Inferior parietal cortex (tissue), 1 donor: Measurements from ENCODE around the gene MEX3A.
"Not testable (repeated sequence)": the region's sequence is repeated elsewhere in the genome, so short reads cannot be mapped to it uniquely, and the experiment has no call there.

Experiments used
- DNase-seq: peaks from one replicate; pipeline ENCODE4 v3.0.0-alpha.2; 2016; ENCODE audit errors: extremely low spot score

Gene MEX3A

DNA sequence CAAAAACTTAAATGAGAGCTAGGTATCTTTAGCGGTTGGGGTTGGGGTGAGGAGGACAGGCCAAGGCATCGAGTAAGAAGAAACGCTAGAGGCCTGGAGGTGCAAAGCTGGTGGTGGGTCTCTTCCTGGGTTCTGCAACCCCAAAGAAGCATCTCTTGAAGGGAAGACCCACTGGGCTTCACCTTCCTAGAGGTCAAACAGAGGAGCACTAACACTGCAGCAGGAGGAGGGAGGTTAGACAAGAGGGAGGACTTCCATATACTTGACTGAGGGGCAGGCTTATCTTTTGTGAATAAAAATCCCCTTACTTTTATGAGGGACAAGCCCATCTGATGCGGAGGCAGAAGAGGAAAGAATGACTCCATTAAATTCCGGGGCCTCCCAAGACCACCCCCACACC, 2.5 kb downstream of the MEX3A start:
- no peak for DNase-seq

DNA sequence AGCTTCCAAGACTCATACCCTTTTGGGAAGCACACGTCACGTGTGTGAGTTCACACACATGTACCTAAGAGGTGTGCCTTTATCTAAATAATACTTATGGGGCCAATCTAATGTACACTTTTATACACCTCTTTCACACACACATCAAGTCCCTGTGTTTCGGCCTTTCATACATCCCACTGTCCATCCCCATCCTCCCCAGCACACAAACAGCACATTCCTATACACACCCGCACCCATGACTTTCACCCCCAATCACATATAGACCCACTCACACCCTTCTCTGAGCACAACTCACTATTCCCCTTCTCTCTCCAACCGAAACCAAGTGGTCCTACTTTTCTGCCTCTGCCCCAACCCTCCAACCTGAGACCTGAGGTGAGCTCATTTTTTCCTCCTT, 3.5 kb downstream of the MEX3A start:
- no peak for DNase-seq

DNA sequence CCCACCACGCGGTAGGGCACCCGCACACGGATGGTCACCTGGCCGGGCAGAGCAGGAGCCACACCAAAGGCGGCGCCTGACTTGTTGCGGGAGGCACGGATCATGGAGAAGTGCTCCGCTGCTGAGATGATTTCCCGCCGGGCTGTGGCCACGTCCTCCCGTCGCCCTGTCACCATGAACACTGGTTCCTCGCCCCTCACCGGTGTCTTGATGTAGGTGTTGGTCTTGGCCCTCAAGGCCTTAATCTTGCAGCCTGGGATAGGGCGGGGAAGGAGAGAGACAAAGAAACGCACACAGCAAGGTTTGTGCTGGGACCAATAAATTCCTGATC, 4.9 kb downstream of the MEX3A start:
- DNase-seq, result no peak

DNA sequence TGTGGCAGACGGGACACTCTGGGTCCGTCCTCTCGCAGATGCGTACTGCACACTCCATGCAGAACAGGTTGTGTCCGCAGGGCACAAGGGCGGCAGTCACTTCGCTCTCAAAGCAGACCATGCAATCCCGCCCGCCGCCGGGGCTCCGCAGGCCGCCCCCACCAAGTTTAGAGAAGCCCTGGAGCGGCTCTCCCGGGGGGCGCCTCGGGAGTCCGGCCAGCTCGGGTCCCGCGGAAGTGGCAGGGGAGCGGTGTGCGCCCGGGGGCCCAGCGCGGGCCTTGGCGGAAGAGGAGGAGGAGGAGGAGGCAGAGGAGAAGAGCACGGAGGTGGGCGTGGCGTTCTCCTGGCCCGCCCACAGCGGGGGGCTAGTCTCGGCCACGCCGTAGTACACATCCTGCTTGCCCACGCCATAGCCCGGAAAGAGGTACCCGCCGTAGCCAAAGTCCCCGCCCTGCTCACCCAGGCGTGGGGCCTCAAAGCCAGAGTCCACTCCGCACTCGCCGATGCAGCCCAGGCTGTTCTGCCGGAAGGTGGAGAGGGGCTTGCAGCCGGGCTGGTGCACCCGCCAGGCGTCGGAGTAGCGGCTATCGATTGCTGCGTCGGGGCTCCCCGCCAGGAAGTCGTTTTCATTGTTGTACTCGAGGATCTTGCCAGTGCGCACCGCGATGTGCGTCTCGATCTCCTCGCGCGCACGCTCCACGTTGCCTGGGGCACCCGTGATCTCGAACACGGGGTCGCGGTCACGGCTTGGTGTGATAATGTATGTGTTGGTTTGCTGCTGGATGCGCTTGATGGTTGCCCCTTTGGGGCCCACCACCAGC, 5.4 kb downstream of the MEX3A start:
- no peak for DNase-seq

DNA sequence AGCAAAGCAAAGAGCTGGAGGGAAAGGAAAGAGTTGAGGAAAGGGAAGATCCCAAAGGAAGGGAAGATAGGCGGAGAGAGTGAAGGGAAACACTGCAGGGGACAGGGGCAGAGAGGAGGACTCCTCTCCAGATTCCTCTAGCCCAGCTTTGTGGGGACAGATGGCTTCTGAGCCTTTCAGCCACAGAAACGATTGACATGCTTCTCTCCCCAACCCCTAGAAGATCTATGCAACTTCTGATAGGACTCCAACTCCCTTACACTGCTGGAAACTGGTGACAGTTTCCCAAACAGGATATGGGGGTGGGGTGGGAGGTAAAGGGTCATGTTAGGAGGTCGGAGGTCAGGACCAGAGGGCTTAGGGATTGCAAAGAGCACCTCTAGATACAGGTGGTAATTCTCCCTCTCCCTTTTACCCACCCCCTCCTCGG, 6.5 kb downstream of the MEX3A start:
- DNase-seq, result no peak

DNA sequence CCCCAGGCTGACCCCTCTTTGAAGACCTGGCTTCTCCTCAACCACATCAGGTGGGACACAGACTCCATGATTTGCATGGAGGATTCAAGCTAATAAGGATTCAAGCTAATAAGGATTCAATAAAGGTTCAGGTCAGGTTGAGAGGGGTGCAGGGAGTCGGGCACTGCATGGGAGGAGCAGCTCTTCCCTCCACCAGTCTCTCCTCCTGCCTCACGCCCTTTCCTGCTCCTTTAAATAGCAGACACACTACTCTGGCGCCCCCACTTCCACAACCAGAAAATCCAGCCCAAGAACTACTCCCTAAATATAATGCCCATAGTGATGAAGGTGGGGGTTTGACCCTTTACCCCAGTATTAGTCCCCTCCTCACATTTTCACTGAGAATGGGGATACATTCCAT, 7.1 kb downstream of the MEX3A start:
- no peak for DNase-seq

DNA sequence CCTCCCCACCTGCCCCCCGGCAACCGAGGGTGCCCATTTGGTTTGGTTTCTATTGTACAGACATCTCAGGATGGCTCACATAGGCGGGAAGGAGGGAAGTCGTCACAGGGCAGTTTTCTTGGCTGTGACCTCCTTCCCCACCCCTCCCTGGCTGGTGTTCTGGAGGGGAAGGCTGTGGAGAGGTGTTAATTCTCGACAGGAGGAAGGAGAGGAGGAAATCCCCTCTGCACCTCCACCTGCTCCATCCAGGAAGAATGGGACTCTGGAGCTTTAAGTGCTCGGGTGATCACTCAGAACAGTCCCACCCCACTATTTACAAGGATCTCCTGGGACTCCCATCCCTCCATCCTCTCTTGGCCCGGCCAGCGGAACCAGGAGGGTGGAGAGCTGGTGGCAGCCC, 7.6 kb downstream of the MEX3A start:
- no peak for DNase-seq

DNA sequence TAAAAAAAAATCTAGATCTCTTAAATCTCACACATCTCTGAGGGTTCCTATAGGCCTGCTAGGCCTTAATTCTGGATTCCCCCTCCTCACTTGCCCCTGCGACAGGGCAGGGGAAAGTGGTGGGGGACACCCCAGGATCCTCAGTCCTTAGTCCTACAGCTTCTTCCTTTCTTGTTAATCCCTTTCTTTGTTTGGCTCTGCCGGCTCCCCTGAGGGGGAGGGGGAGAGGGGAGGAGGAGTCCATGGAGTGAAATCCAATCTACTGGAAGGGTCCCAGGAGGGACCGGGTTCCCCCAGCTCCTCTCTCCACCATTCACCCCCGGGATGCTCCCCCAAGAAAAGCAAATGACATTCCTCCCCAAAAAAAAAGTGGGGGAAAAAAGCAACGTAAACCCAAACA, 8.5 kb downstream of the MEX3A start:
- DNase-seq, result no peak

DNA sequence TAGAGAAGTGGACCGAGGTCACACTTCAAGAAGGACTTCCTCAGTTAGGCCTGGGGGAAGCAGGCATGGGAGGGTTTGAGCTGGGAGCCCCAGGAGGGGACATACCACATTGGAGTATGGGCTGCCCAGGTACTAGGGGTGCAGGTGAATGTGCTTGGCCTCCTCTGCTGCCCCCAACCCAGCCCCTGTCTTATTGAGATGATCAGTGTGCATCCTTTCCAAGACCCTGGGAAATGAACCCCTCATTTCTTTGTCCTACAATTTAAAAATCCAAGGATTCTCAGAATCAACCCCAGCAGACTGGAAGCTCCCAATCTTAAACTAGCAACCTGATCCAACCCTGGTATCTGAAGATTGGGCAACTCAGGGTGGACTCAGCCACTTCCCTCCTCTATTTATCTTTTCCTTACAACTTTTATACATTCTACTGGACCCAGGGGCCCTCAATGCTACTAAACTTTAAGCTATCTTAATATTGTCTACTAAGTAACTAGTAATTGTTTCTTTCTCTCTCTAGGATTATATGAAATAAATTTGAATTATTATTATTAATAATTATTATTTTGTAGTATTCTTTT, 9.1 kb downstream of the MEX3A start:
- DNase-seq, result no peak

DNA sequence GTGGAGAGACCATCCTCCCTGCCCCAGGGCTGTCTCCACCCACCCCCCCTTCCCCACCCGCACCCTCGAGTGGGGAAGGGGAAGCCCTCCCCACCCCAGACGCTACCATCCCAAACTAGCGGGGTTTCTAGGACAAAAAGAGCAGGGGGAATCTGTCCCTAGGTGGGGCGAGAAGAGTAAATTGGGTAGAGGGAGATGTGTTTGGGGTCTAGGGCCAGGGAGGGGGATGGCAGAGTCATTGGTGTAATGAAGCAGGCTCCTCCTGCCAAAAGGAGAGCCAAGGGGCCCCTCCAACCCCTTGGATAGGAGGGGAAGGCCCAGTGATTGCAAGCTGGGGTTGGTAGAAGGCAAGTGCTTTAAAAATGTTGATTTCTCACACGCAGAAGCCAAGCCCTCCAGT, 10.0 kb downstream of the MEX3A start:
- no peak for DNase-seq

DNA sequence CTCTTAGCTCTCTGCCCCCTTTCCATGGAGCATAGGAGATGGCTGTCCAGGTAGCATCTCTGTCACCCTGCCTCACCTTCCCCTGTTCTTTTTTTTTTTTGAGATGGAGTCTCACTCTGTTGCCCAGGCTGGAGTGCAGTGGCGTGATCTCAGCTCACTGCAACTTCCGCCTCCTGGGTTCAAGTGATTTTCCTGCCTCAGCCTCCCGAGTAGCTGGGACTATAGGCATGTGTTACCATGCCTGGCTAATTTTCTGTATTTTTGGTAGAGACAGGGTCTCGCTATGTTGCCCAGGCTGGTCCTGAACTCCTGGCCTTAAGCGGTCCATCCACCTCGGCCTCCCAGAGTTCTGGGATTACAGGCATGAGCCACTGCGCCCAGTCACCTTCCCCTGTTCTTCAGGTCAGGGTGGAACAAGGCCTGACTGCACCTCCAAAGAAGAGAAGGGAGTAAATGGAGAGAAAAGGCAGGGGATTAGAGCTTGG, 10.9 kb downstream of the MEX3A start:
- DNase-seq, result not testable (repeated sequence)

DNA sequence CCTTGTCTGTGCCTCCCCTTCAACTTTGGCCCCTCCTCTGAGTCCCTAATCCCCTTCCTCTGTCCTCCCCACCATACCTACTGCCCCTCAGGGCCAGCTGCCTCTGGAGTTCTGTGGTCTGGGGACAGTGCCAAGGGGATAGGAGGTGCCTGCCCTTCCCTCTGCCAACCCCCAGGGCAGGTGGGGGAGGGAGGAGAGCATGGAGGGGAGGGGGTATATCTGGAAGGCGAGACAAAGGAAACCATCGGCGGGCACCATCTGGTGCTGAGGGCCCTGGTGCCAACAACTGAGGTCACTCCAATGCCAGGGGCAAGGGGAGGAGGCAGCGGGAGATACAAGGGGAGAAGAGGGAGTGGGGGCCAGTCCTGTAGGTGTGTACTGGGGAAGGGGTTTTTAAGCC, 11.7 kb downstream of the MEX3A start:
- no peak for DNase-seq

DNA sequence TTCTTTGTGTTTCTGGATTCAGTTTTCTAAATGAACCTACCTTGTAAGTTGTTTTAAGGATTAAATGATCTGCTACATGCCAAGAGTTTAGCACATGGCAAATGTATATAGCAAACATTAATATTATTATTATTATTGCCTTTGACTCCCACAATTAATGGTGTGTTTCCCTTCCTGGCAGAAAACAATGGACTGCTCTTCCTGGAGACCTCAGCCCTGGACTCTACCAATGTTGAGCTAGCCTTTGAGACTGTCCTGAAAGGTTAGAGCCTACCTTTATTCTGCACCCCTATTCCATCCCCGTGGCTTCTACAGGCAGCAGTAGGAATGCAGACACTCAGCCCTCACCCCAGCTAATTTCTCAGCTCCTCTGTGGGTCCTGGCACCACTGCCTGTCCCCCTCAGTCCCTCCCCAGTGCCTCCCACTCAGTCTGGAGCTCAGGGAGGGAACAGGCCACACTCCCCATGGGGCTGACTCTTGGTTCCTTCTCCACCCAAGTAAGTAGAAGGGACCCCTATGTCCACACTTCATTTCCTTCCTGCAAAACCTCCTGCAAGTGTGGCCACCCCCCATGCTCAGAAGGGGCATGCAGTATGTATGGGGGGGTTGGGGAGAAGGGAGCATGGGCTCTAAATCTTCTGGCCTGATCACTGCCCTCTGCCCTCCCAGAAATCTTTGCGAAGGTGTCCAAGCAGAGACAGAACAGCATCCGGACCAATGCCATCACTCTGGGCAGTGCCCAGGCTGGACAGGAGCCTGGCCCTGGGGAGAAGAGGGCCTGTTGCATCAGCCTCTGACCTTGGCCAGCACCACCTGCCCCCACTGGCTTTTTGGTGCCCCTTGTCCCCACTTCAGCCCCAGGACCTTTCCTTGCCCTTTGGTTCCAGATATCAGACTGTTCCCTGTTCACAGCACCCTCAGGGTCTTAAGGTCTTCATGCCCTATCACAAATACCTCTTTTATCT, 12.5 kb downstream of the MEX3A start:
- DNase-seq, result no peak

DNA sequence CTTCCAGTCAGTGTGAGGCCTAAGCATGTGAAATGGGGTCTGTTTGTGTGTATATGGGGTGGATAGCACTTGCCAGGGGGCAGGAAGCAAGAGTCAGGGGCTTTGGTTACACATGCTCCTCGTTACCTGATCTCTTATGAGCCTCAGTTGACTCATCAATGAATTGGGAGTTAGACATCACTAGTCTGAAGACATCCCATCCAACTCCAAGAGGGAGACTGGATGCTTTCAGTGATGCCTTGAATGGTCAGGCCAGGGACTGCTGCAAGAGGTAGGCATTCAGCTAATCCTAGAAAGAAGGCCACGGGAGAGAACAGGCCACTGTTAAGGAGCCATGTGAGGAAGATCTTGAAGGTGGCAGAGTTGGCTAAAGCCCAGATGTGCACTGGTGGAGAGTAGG, 15.0 kb downstream of the MEX3A start:
- DNase-seq, result no peak

DNA sequence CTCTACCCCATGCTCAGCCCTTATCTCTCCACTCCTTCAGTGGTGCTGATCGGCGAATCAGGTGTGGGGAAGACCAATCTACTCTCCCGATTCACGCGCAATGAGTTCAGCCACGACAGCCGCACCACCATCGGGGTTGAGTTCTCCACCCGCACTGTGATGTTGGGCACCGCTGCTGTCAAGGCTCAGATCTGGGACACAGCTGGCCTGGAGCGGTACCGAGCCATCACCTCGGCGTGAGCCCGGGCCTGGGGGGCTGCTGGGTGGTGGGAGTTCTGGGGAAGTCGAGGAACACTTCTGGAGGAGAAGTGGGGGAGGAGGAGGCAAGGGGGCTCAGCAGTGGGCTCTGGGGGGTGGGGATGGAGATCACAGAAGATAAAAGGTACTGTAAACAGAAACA, 16.4 kb downstream of the MEX3A start:
- no peak for DNase-seq

DNA sequence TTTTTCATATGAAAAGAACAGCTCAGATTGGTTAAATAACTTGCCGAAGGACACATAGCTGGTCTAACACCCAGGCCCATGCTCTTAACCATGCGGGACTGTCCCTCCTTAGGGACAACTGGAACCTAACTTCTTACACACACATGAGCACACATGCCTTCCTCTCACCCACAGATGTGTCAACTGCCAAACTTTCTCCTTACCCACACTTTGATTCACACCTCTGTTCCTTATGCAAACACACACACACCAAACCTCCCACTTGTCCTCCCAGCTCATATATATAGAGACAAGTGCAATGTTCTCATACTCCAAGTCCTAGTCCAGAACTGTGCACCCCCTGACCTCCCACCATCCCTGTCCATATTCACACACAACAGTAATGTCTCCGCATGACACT, 17.1 kb downstream of the MEX3A start:
- no peak for DNase-seq

DNA sequence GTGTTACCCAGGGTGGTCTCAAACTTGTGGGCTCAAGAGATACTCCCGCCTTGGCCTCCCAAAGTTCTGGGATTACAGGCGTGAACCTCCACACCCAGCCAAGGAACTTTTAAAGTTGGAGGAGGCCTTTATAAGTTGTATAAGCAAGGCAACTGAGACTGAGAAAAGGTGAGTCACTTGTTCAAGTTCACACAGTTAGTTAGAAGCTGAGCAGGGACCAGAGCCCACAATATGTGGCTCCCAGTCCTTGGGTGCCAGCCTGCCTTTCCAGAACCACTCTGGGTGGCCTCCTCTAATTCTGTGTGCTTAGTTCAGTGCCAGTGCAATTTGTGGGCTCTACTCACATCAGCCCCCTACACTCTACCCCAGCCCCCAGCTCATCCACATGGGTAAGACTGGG, 17.6 kb downstream of the MEX3A start:
- DNase-seq, result no peak

DNA sequence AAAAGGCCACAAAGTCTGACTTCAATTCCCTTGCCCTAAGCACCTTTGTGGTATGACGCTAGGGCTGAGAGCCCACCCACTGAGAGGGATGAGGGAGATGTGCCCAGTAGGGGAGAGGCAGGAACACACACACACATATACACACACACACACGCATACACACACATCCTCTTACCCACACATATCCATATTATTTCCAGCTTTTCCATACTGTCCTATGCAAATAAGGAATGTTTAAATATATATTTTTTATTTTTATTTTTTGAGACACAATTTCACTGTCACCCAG, 18.3 kb downstream of the MEX3A start:
- DNase-seq, result no peak

DNA sequence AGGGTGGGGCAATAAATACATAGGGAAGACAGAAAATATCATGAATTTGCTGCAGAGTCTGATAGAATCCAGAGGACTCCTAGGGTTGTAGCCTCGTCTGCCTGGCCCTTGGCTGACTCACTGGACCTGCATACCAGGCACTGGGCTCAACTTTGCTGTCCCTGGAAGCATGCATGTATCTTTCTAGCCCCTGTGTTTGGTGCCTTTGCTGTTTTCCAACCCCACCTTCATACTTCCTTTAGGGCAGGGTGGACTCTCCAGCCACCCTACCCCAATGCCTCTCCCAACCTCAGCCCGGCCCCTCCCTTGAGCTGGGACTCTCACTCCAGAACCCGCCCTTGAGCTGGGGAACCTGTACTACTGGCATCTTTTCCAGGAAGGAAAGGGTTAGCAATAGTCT, 20.1 kb downstream of the MEX3A start:
- DNase-seq, result no peak

DNA sequence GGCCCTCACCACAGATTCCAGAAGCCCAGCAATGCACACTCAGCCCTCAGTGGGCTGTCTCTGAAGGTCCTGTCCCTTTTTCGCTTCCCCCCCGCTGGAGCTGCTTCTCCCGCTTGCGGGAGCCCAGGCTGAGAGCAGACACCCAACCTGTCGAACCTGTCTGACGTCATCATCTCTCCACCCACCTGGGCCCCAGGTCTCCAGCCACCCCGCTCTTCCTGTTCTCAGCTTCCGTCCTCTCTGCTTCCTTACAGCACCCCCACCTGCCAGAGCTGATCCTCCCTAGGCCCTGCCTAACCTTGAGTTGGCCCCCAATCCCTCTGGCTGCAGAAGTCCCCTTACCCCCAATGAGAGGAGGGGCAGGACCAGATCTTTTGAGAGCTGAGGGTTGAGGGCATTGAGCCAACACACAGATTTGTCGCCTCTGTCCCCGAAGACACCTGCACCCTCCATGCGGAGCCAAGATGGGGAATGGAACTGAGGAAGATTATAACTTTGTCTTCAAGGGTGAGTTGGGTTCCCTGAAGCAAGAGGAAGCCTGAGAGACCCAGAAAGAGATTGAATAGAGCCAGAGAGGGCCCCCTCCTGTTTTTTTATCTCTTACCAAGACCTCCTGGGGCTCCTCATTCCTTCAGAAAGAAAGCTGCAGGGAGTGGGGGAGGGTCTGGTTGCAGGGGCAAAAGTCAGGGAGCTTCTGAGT, 21.2 kb downstream of the MEX3A start, which contains the start of gene RAB25:
RAB25 (plus strand) TSS at position 224 of the 700 bp plus-strand sequence; CDS start at position 465, 241 bp downstream.
- no peak for DNase-seq

DNA sequence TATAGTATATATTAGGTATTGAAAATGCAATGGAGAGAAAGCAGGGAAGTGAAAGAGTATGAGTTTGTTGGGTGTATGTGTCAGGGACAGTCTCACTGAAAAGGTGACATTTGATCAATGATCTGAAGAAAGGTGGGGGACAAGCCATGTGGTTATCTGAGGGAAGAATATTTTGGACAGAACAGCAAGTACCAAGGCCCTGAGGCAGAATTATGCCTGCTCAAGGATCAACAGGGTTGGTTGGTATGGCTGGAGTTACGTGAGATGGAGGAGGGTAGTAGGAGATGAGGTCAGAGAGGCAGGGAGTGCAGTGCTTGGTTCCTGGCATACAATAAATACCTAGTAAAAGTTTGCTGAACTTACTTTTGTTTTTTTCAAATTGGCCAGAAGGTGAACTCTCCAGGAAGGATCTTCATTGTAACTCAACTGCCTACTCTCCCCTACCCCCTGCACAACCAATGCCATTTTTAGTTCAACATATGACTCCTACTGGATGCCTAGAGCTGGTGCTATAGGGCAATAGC, 25.9 kb downstream of the MEX3A start:
- DNase-seq, result no peak
